HepG2 (cell line): ENCODE data around the gene HES7. TPM values are rescaled to one million over a fixed set of nuclear protein-coding genes. Genes with fewer than 3 reads are reported as not detected.
A peak's percentile ranks its signal among the peaks of the same experiment; 100 is the strongest.

Experiments
- ATF4 ChIP-seq, 2 experiments: fragments of 450-650 bp in 1 of 2; sonication (generic) in 1 of 2; formaldehyde crosslinking; IDR thresholded peaks; 2 replicates each; pipeline versions ENCODE4 v1.5.0 to v1.8.0; 2020 to 2022; ENCODE audit warnings: mild to moderate bottlenecking in 1 of 2, missing genetic modification reagents in 1 of 2
- ETV6 ChIP-seq: sonication (generic); formaldehyde crosslinking; conservative IDR thresholded peaks from 2 replicates; pipeline ENCODE4 v1.4.0; 2020; ENCODE audit warnings: missing genetic modification reagents
- HDAC2 ChIP-seq: sonication (generic); formaldehyde crosslinking; IDR thresholded peaks from 2 replicates; pipeline ENCODE4 v1.4.0; 2020; ENCODE audit warnings: missing genetic modification reagents
- MTF1 ChIP-seq: sonication (generic); formaldehyde crosslinking; IDR thresholded peaks from 2 replicates; pipeline ENCODE4 v1.5.0; 2020; ENCODE audit warnings: missing genetic modification reagents
- PHF21A ChIP-seq: sonication (generic); formaldehyde crosslinking; IDR thresholded peaks from 2 replicates; pipeline ENCODE4 v1.5.0; 2020; ENCODE audit warnings: mild to moderate bottlenecking, missing genetic modification reagents
- PITX1 ChIP-seq: sonication (generic); formaldehyde crosslinking; IDR thresholded peaks from 2 replicates; pipeline ENCODE4 v1.5.1; 2020; ENCODE audit warnings: mild to moderate bottlenecking, missing genetic modification reagents
- RBM39 ChIP-seq: fragments of 200-400 bp; formaldehyde crosslinking; IDR thresholded peaks from one replicate; pipeline ENCODE4 v1.6.1; 2018; ENCODE audit warnings: antibody characterized with exemption, mild to moderate bottlenecking, low read depth, low read length; ENCODE audit not compliant: poor library complexity, severe bottlenecking
- TMF1 ChIP-seq: sonication (generic); formaldehyde crosslinking; IDR thresholded peaks from 2 replicates; pipeline ENCODE4 v1.8.1; 2022; ENCODE audit warnings: low read depth, missing genetic modification reagents
- ZNF24 ChIP-seq: fragments of 450-650 bp; IDR thresholded peaks from 2 replicates; pipeline ENCODE4 v1.6.1; 2017; ENCODE audit warnings: antibody characterized with exemption, mild to moderate bottlenecking
- ZNF350 ChIP-seq: sonication (generic); formaldehyde crosslinking; IDR thresholded peaks from 2 replicates; pipeline ENCODE4 v1.4.0; 2020; ENCODE audit warnings: mild to moderate bottlenecking, low read depth, missing genetic modification reagents, borderline replicate concordance
- ZNF792 ChIP-seq: IDR thresholded peaks from 2 replicates; pipeline ENCODE4 v1.6.1; 2016
- ZNF850 ChIP-seq: sonication (generic); formaldehyde crosslinking; conservative IDR thresholded peaks from 2 replicates; pipeline ENCODE4 v1.9.0; 2021; ENCODE audit warnings: mild to moderate bottlenecking, missing genetic modification reagents
- polyA plus RNA-seq, 8 experiments: library from polyadenylated mRNA; depleted of rRNA in 3 of 8; stranded (reverse) in 7 of 8; unstranded in 1 of 8; fragments of >200 nt; fragmentation: Illumina TruSeq in 4 of 8; extraction: Trizol in 4 of 8; gene quantifications; 2 replicates each; pipeline versions ENCODE4 v1.2.1 to v1.2.3, GENCODE V29; 2011 to 2016; ENCODE audit warnings: low read depth in 4 of 8, missing spikeins in 1 of 8, mixed read lengths in 1 of 8; ENCODE audit not compliant: insufficient read depth in 1 of 8
- total RNA-seq, 5 experiments: library from RNA; depleted of rRNA; stranded (reverse); fragments of >200 nt; fragmentation: Illumina TruSeq; extraction: Trizol; gene quantifications; 2 replicates each; pipeline ENCODE4 v1.2.3, GENCODE V29; 2016; ENCODE audit warnings: low read depth in 1 of 5
- TF ChIP-seq, protein P1 (sequence below): sonication (generic); formaldehyde crosslinking; IDR thresholded peaks from 2 replicates; pipeline ENCODE4 v1.4.0; 2020; ENCODE audit warnings: missing genetic modification reagents
- TF ChIP-seq, protein P2 (sequence below): sonication (generic); formaldehyde crosslinking; IDR thresholded peaks from 2 replicates; pipeline ENCODE4 v1.4.0; 2020; ENCODE audit warnings: mild to moderate bottlenecking, missing genetic modification reagents
- TF ChIP-seq, protein P3 (sequence below): IDR thresholded peaks from 2 replicates; pipeline ENCODE4 v1.6.1; 2018; ENCODE audit warnings: missing genetic modification reagents, mild to moderate bottlenecking, missing compliant biosample characterization

The HES7 gene
- total and polyA plus RNA-seq, 2 of the 13 experiments (the other 11 are each of a cell fraction or from before 2014, with no cell fraction given), result not detected

DNA sequence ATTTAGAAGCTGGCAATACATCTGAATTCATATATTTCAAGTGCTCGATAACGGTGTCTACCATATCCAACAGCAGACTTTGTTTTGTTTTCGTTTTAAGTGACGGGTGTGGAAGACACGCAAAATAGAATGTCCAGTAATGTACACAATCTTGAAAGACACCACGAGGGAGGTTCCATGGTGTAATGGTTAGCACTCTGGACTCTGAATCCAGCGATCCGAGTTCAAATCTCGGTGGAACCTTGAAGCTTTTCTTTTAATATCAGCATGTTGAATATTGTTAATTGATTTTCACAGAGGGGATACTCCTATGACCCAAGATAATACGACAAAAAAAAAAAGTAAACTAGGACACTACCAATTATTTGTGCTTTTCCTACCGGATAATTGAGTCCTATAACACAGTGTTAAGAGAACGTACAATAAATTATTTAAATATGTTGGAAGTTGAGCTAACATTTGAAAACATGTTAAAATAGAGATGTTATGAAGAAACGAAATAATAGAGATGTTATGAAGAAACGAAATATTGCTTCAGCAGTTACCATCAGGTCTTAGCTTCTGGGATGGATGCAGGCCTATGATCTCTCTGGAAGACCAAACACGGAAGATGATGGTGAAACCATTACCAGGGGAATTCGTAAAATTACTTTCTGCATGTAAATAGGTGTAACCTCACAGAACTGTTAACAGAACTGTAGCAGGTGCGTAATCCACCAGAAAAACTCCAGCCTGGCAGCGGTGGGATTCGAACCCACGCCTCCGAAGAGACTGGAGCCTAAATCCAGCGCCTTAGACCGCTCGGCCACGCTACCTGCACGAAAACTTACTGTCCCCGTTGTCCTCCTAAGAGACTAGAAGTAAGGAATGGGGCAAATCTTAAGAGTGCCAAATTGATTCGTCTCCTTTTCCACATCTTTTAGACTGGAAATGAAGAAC is 4.1 kb downstream of the HES7 start (continued):
- TF ChIP-seq, protein P1, sequence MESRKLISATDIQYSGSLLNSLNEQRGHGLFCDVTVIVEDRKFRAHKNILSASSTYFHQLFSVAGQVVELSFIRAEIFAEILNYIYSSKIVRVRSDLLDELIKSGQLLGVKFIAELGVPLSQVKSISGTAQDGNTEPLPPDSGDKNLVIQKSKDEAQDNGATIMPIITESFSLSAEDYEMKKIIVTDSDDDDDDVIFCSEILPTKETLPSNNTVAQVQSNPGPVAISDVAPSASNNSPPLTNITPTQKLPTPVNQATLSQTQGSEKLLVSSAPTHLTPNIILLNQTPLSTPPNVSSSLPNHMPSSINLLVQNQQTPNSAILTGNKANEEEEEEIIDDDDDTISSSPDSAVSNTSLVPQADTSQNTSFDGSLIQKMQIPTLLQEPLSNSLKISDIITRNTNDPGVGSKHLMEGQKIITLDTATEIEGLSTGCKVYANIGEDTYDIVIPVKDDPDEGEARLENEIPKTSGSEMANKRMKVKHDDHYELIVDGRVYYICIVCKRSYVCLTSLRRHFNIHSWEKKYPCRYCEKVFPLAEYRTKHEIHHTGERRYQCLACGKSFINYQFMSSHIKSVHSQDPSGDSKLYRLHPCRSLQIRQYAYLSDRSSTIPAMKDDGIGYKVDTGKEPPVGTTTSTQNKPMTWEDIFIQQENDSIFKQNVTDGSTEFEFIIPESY, result peak; percentile 48; the same call in 1 of the 2 replicates
- TF ChIP-seq ETV6 (CRISPR knock-in tag) (no peak), PITX1 (CRISPR knock-in tag) (peak; percentile 73), ZNF792 (peak; percentile 63), ATF4 (CRISPR knock-in tag; IDR thresholded peaks at IDR 0.05) (peak in 1 of 2 experiments; percentile 35; a peak in 1 of 4 replicates), ZNF24 (peak; percentile 99), MTF1 (CRISPR knock-in tag) (no peak), HDAC2 (CRISPR knock-in tag) (peak; percentile 68), ZNF850 (0 out of 2 replicates have a peak, but pooled peaks have one; percentile 27), TMF1 (no peak), PHF21A (CRISPR knock-in tag) (peak; percentile 78; the same call in 1 of the 2 replicates), RBM39 (no peak), ZNF350 (CRISPR knock-in tag) (peak; percentile 74; the same call in 1 of the 2 replicates)
- TF ChIP-seq, protein P2, sequence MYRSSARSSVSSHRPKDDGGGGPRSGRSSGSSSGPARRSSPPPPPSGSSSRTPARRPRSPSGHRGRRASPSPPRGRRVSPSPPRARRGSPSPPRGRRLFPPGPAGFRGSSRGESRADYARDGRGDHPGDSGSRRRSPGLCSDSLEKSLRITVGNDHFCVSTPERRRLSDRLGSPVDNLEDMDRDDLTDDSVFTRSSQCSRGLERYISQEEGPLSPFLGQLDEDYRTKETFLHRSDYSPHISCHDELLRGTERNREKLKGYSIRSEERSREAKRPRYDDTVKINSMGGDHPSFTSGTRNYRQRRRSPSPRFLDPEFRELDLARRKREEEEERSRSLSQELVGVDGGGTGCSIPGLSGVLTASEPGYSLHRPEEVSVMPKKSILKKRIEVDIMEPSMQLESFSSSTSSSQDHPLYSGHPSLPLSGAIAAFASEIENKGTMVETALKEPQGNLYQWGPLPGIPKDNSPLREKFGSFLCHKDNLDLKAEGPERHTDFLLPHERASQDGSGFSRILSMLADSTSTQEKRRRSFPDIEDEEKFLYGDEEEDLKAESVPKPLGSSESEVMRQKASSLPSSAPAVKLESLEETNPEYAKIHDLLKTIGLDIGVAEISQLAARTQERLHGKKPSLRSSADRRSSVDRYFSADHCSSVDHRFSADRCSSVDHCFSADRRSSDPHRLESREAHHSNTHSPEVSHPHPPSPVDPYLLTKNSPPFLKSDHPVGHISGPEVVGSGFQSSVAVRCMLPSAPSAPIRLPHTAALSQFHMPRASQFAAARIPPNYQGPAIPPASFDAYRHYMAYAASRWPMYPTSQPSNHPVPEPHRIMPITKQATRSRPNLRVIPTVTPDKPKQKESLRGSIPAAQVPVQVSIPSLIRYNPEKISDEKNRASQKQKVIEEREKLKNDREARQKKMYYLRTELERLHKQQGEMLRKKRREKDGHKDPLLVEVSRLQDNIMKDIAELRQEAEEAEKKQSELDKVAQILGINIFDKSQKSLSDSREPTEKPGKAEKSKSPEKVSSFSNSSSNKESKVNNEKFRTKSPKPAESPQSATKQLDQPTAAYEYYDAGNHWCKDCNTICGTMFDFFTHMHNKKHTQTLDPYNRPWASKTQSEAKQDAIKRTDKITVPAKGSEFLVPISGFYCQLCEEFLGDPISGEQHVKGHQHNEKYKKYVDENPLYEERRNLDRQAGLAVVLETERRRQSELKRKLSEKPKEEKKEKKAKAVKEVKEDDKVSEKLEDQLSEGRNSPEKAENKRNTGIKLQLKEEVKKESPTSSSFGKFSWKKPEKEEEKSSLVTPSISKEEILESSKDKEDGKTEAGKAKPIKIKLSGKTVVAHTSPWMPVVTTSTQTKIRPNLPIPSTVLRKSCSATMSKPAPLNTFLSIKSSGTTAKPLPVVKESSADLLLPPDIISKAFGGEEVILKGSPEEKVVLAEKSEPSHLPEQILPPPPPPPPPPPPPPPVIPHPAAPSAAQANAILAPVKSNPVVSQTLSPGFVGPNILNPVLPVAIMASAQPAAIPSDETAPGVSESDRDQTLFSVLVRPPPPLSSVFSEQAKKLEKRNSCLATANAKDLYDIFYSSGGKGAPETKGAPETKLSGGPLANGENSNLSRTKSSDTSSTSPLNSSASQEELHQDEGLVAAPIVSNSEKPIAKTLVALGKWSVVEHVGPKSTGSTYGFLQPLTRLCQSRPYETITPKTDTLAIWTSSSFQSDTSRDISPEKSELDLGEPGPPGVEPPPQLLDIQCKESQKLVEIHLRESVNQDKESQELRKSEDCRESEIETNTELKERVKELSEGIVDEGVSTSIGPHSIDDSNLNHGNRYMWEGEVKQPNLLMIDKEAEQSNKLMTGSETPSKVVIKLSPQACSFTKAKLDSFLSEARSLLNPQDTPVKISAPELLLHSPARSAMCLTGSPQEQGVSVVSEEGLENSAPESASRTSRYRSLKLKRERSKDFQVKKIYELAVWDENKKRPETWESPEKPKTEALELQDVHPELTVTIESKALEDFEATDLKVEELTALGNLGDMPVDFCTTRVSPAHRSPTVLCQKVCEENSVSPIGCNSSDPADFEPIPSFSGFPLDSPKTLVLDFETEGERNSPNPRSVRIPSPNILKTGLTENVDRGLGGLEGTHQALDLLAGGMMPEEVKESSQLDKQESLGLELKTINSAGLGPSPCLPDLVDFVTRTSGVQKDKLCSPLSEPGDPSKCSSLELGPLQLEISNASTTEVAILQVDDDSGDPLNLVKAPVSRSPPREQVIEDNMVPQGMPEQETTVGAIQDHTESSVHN (CRISPR knock-in tag), result 0 out of 2 replicates have a peak, but pooled peaks have one; percentile 36
- TF ChIP-seq, protein P3, sequence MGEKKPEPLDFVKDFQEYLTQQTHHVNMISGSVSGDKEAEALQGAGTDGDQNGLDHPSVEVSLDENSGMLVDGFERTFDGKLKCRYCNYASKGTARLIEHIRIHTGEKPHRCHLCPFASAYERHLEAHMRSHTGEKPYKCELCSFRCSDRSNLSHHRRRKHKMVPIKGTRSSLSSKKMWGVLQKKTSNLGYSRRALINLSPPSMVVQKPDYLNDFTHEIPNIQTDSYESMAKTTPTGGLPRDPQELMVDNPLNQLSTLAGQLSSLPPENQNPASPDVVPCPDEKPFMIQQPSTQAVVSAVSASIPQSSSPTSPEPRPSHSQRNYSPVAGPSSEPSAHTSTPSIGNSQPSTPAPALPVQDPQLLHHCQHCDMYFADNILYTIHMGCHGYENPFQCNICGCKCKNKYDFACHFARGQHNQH, result peak; percentile 31
